ENCODE results near the gene OR51V1.

The OR51V1 gene

DNA sequence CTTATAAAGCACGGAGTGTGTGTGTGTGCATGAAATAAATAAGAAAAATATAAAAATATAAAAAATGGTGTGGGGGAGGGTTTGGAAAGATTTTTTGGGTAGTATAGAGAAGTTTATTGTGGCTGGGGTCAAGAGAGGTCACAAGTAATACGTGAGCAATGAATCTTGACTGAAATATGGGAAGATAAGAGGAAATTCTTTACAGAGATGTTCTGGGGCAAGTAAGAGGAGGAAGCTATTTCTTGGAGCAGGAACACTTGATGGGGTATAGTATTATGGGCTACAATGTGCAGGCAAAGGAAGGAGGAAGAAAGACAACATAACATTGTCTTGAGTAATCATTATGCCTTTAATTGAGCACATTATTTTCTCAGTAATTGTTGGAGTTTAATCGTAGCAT lies 31.7 kb upstream of the OR51V1 start:
- H3K27ac ChIP-seq (ENCODE audit: low read depth, low read length), result no peak overlapping the region
- H3K27me3 ChIP-seq (ENCODE audit: control insufficient read depth in 5 of 5, insufficient read depth in 4 of 5, low read length in 5 of 5), result no peaks in the 10 kb centered on the region
- no peaks in the 10 kb centered on the region for H3K9me3 ChIP-seq (ENCODE audit: control insufficient read depth in 5 of 5, low read length in 5 of 5)

DNA sequence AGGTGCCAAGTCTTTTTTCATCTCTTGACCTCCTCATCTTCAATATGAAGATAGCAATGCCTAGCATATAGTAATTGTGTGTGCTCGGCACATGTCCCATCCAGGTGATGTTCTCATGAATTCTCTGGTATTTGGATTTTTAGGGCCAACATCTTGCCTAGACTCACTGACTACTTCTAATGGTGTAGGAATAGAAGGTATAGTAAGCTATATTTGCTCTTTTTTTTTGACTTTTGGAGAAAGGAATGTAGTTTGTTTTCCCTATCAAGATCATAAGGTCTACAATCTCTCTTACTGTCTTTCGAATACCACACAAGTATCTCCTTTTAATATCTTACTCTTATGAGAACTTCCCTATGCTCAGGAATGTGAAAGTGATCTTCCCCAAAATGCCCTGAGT lies 30.6 kb upstream of the OR51V1 start:
- Histone ChIP-seq H3K27me3 (ENCODE audit: control insufficient read depth in 5 of 5, insufficient read depth in 4 of 5, low read length in 5 of 5) (no peaks in the 10 kb centered on the region), H3K4me3 (ENCODE audit: low read depth in 1 of 5, low read length in 5 of 5) (no peak overlapping the region), H3K36me3 (ENCODE audit: control insufficient read depth in 5 of 5, insufficient read depth in 5 of 5, low read length in 5 of 5) (no peaks in the 10 kb centered on the region), H3K9ac (ENCODE audit: low read length in 5 of 5) (no peak overlapping the region), H3K4me1 (ENCODE audit: control insufficient read depth in 5 of 5, insufficient read depth in 5 of 5, low read length in 5 of 5) (no peaks in the 10 kb centered on the region), H3K27ac (ENCODE audit: low read depth, low read length) (no peak overlapping the region), H3K9me3 (ENCODE audit: control insufficient read depth in 5 of 5, low read length in 5 of 5) (no peaks in the 10 kb centered on the region)

More for the DNA sequence above, 31.7 kb upstream of the OR51V1 start:
- no peak overlapping the region for H3K4me3 ChIP-seq (ENCODE audit: low read depth in 1 of 5, low read length in 5 of 5)
- no peak overlapping the region for H3K9ac ChIP-seq (ENCODE audit: low read length in 5 of 5)
- H3K4me1 ChIP-seq (ENCODE audit: control insufficient read depth in 5 of 5, insufficient read depth in 5 of 5, low read length in 5 of 5), result no peaks in the 10 kb centered on the region
- H3K36me3 ChIP-seq (ENCODE audit: control insufficient read depth in 5 of 5, insufficient read depth in 5 of 5, low read length in 5 of 5), result no peaks in the 10 kb centered on the region

DNA sequence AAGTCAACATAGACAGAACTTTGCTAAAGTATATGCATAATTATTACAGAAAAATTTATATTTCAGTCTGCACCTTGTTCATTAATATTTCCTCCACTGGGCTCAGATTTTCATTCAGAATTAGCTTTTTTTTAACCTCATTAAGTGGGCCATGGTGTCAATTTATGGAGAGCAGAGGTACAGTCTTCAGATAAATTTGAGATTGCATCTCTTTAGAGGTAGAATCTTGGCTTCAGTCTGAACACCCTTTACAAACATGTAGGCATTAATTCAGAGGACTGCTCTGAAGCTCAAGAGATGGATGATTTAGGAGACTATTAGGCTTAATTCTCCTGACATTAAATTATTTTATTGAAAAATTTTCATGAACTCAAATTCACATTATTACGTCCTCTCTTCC lies 29.8 kb upstream of the OR51V1 start:
- Histone ChIP-seq H3K4me3 (ENCODE audit: low read depth in 1 of 5, low read length in 5 of 5) (no peak overlapping the region), H3K27ac (ENCODE audit: low read depth, low read length) (no peak overlapping the region), H3K4me1 (ENCODE audit: control insufficient read depth in 5 of 5, insufficient read depth in 5 of 5, low read length in 5 of 5) (no peaks in the 10 kb centered on the region), H3K9ac (ENCODE audit: low read length in 5 of 5) (no peak overlapping the region), H3K36me3 (ENCODE audit: control insufficient read depth in 5 of 5, insufficient read depth in 5 of 5, low read length in 5 of 5) (no peaks in the 10 kb centered on the region), H3K9me3 (ENCODE audit: control insufficient read depth in 5 of 5, low read length in 5 of 5) (no peaks in the 10 kb centered on the region), H3K27me3 (ENCODE audit: control insufficient read depth in 5 of 5, insufficient read depth in 4 of 5, low read length in 5 of 5) (no peaks in the 10 kb centered on the region)

DNA sequence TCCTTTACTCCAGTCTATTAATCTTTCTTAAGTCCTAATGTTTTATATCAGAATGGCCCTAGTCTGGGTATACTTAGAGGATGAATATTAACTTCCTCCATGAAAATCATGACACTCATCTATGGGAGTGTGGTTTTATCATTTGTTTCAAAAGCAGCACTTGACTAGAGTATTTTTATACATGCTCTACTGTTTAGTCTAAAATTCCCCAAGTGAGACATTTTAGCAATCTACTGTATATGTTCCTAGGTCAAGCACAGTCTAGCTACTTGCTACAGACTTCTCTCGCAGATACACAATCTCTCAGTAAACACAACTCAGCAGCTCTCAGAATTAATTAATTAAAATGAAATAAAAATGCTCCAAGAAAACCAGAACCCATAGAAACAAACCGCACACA lies 29.3 kb upstream of the OR51V1 start:
- no peak overlapping the region for H3K27ac ChIP-seq (ENCODE audit: low read depth, low read length)
- H3K27me3 ChIP-seq (ENCODE audit: control insufficient read depth in 5 of 5, insufficient read depth in 4 of 5, low read length in 5 of 5), result no peaks in the 10 kb centered on the region
- H3K36me3 ChIP-seq (ENCODE audit: control insufficient read depth in 5 of 5, insufficient read depth in 5 of 5, low read length in 5 of 5), result no peaks in the 10 kb centered on the region
- H3K9me3 ChIP-seq (ENCODE audit: control insufficient read depth in 5 of 5, low read length in 5 of 5), result no peaks in the 10 kb centered on the region
- no peak overlapping the region for H3K9ac ChIP-seq (ENCODE audit: low read length in 5 of 5)
- no peaks in the 10 kb centered on the region for H3K4me1 ChIP-seq (ENCODE audit: control insufficient read depth in 5 of 5, insufficient read depth in 5 of 5, low read length in 5 of 5)
- no peak overlapping the region for H3K4me3 ChIP-seq (ENCODE audit: low read depth in 1 of 5, low read length in 5 of 5)

DNA sequence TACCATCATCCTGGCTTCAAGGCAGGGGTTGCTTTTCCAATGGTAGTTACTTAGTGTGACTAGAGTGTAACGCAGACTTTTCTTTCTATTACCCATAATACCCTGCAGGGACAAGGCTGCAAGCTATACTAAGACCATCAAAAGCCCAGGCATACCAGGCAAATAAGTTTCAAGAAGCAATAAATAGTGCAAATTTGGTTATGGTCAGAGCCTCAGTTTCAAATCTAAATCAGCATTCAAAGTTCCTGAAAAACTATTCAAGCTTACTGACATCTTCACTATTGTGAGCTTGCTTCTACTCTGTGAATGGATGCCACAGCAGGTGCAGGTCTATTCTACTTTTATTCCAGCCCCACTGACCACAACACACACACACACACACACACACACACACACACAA lies 28.9 kb upstream of the OR51V1 start:
- Histone ChIP-seq H3K9ac (ENCODE audit: low read length in 5 of 5) (no peak overlapping the region), H3K4me3 (ENCODE audit: low read depth in 1 of 5, low read length in 5 of 5) (no peak overlapping the region), H3K36me3 (ENCODE audit: control insufficient read depth in 5 of 5, insufficient read depth in 5 of 5, low read length in 5 of 5) (no peaks in the 10 kb centered on the region)

DNA sequence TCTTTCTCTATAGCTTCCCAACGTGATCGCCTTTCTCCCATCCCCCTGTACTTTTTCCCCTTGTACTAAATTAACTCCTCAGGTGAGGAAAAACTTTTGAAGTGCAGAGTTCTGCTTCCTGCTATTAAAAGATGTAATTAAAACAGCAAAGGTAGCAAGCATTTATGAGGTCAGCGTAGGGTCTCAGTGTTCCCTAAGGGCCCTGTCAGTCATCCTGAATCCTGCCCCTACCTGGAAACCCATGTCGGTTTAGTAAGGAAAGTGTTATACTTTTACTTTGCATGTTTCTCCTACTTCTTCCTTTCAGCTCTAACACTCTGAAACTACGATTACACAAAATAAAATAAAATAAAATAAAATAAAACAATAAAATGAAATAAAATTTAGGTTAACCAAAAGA lies 27.6 kb upstream of the OR51V1 start:
- Histone ChIP-seq H3K9ac (ENCODE audit: low read length in 5 of 5) (no peak overlapping the region), H3K36me3 (ENCODE audit: control insufficient read depth in 5 of 5, insufficient read depth in 5 of 5, low read length in 5 of 5) (no peaks in the 10 kb centered on the region), H3K27me3 (ENCODE audit: control insufficient read depth in 5 of 5, insufficient read depth in 4 of 5, low read length in 5 of 5) (no peaks in the 10 kb centered on the region), H3K4me1 (ENCODE audit: control insufficient read depth in 5 of 5, insufficient read depth in 5 of 5, low read length in 5 of 5) (no peaks in the 10 kb centered on the region), H3K27ac (ENCODE audit: low read depth, low read length) (no peak overlapping the region), H3K9me3 (ENCODE audit: control insufficient read depth in 5 of 5, low read length in 5 of 5) (no peaks in the 10 kb centered on the region), H3K4me3 (ENCODE audit: low read depth in 1 of 5, low read length in 5 of 5) (no peak overlapping the region)

More for the DNA sequence above, 28.9 kb upstream of the OR51V1 start:
- H3K27ac ChIP-seq (ENCODE audit: low read depth, low read length), result no peak overlapping the region
- no peaks in the 10 kb centered on the region for H3K4me1 ChIP-seq (ENCODE audit: control insufficient read depth in 5 of 5, insufficient read depth in 5 of 5, low read length in 5 of 5)
- H3K9me3 ChIP-seq (ENCODE audit: control insufficient read depth in 5 of 5, low read length in 5 of 5), result no peaks in the 10 kb centered on the region
- no peaks in the 10 kb centered on the region for H3K27me3 ChIP-seq (ENCODE audit: control insufficient read depth in 5 of 5, insufficient read depth in 4 of 5, low read length in 5 of 5)

DNA sequence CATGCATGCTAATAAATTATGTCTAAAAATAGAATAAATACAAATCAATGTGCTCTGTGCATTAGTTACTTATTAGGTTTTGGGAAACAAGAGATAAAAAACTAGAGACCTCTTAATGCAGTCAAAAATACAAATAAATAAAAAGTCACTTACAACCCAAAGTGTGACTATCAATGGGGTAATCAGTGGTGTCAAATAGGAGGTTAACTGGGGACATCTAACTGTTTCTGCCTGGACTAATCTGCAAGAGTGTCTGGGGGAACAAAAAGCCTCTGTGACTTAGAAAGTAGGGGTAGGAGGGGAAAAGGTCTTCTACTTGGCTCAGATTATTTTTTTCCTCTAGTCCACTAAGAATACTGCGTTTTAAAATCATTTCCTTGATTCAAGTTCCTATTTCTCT lies 27.2 kb upstream of the OR51V1 start:
- H3K27ac ChIP-seq (ENCODE audit: low read depth, low read length), result no peak overlapping the region
- H3K4me1 ChIP-seq (ENCODE audit: control insufficient read depth in 5 of 5, insufficient read depth in 5 of 5, low read length in 5 of 5), result no peaks in the 10 kb centered on the region
- H3K4me3 ChIP-seq (ENCODE audit: low read depth in 1 of 5, low read length in 5 of 5), result no peak overlapping the region
- no peaks in the 10 kb centered on the region for H3K36me3 ChIP-seq (ENCODE audit: control insufficient read depth in 5 of 5, insufficient read depth in 5 of 5, low read length in 5 of 5)
- no peaks in the 10 kb centered on the region for H3K9me3 ChIP-seq (ENCODE audit: control insufficient read depth in 5 of 5, low read length in 5 of 5)
- H3K27me3 ChIP-seq (ENCODE audit: control insufficient read depth in 5 of 5, insufficient read depth in 4 of 5, low read length in 5 of 5), result no peaks in the 10 kb centered on the region
- no peak overlapping the region for H3K9ac ChIP-seq (ENCODE audit: low read length in 5 of 5)

DNA sequence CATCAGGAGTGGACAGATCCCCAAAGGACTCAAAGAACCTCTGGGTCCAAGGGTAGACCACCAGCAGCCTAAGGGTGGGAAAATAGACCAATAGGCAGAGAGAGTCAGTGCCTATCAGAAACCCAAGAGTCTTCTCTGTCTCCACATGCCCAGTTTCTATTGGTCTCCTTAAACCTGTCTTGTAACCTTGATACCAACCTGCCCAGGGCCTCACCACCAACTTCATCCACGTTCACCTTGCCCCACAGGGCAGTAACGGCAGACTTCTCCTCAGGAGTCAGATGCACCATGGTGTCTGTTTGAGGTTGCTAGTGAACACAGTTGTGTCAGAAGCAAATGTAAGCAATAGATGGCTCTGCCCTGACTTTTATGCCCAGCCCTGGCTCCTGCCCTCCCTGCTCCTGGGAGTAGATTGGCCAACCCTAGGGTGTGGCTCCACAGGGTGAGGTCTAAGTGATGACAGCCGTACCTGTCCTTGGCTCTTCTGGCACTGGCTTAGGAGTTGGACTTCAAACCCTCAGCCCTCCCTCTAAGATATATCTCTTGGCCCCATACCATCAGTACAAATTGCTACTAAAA lies 26.3 kb upstream of the OR51V1 start, which contains the start of gene HBB:
Gene HBB (minus strand): TSS at position 340 of the 579 bp plus-strand sequence. CDS start 50 bp downstream, at position 290.
- Histone ChIP-seq H3K27me3 (ENCODE audit: control insufficient read depth in 5 of 5, insufficient read depth in 4 of 5, low read length in 5 of 5) (no peaks in the 10 kb centered on the region), H3K4me3 (ENCODE audit: low read depth in 1 of 5, low read length in 5 of 5) (no peak within 1 kb of the TSS), H3K4me1 (ENCODE audit: control insufficient read depth in 5 of 5, insufficient read depth in 5 of 5, low read length in 5 of 5) (no peaks in the 10 kb centered on the region), H3K36me3 (ENCODE audit: control insufficient read depth in 5 of 5, insufficient read depth in 5 of 5, low read length in 5 of 5) (no peaks in the 10 kb centered on the region), H3K27ac (ENCODE audit: low read depth, low read length) (no peak within 1 kb of the TSS), H3K9me3 (ENCODE audit: control insufficient read depth in 5 of 5, low read length in 5 of 5) (no peaks in the 10 kb centered on the region), H3K9ac (ENCODE audit: low read length in 5 of 5) (no peak within 1 kb of the TSS)

DNA sequence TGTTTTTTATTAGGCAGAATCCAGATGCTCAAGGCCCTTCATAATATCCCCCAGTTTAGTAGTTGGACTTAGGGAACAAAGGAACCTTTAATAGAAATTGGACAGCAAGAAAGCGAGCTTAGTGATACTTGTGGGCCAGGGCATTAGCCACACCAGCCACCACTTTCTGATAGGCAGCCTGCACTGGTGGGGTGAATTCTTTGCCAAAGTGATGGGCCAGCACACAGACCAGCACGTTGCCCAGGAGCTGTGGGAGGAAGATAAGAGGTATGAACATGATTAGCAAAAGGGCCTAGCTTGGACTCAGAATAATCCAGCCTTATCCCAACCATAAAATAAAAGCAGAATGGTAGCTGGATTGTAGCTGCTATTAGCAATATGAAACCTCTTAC lies 25.0 kb upstream of the OR51V1 start:
- Histone ChIP-seq H3K4me3 (ENCODE audit: low read depth in 1 of 5, low read length in 5 of 5) (no peak overlapping the region), H3K9me3 (ENCODE audit: control insufficient read depth in 5 of 5, low read length in 5 of 5) (no peaks in the 10 kb centered on the region), H3K27me3 (ENCODE audit: control insufficient read depth in 5 of 5, insufficient read depth in 4 of 5, low read length in 5 of 5) (no peaks in the 10 kb centered on the region), H3K36me3 (ENCODE audit: control insufficient read depth in 5 of 5, insufficient read depth in 5 of 5, low read length in 5 of 5) (no peaks in the 10 kb centered on the region), H3K9ac (ENCODE audit: low read length in 5 of 5) (no peak overlapping the region), H3K4me1 (ENCODE audit: control insufficient read depth in 5 of 5, insufficient read depth in 5 of 5, low read length in 5 of 5) (no peaks in the 10 kb centered on the region), H3K27ac (ENCODE audit: low read depth, low read length) (no peak overlapping the region)

DNA sequence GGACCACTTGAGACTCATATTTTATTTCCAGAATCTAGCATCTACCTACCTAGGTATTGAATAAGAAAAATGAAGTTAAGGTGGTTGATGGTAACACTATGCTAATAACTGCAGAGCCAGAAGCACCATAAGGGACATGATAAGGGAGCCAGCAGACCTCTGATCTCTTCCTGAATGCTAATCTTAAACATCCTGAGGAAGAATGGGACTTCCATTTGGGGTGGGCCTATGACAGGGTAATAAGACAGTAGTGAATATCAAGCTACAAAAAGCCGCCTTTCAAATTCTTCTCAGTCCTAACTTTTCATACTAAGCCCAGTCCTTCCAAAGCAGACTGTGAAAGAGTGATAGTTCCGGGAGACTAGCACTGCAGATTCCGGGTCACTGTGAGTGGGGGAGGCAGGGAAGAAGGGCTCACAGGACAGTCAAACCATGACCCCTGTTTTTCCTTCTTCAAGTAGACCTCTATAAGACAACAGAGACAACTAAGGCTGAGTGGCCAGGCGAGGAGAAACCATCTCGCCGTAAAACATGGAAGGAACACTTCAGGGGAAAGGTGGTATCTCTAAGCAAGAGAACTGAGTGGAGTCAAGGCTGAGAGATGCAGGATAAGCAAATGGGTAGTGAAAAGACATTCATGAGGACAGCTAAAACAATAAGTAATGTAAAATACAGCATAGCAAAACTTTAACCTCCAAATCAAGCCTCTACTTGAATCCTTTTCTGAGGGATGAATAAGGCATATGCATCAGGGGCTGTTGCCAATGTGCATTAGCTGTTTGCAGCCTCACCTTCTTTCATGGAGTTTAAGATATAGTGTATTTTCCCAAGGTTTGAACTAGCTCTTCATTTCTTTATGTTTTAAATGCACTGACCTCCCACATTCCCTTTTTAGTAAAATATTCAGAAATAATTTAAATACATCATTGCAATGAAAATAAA lies 24.3 kb upstream of the OR51V1 start:
- Histone ChIP-seq H3K9ac (ENCODE audit: low read length in 5 of 5) (no peak overlapping the region), H3K4me3 (ENCODE audit: low read depth in 1 of 5, low read length in 5 of 5) (no peak overlapping the region), H3K4me1 (ENCODE audit: control insufficient read depth in 5 of 5, insufficient read depth in 5 of 5, low read length in 5 of 5) (no peaks in the 10 kb centered on the region), H3K27ac (ENCODE audit: low read depth, low read length) (no peak overlapping the region), H3K27me3 (ENCODE audit: control insufficient read depth in 5 of 5, insufficient read depth in 4 of 5, low read length in 5 of 5) (no peaks in the 10 kb centered on the region), H3K36me3 (ENCODE audit: control insufficient read depth in 5 of 5, insufficient read depth in 5 of 5, low read length in 5 of 5) (no peaks in the 10 kb centered on the region), H3K9me3 (ENCODE audit: control insufficient read depth in 5 of 5, low read length in 5 of 5) (no peaks in the 10 kb centered on the region)

All from subcutaneous abdominal adipose tissue (tissue), 5 donors.